GM12872 (cell line): Measurements from ENCODE around the gene RCAN3.

Experiments used
- CTCF ChIP-seq: IDR thresholded peaks from 3 replicates; pipeline ENCODE4 v1.5.1; 2011; ENCODE audit warnings: low read depth, mild to moderate bottlenecking, low read length, moderate library complexity; ENCODE audit not compliant: insufficient read depth

The RCAN3 gene

GRCh38 chr1:24526940-24527542 lies 24.4 kb downstream of the RCAN3 start:
- peak; percentile 50 for TF ChIP-seq CTCF

GRCh38 chr1:24528744-24529143 lies 26.1 kb downstream of the RCAN3 start:
- no peak for TF ChIP-seq CTCF

GRCh38 chr1:24535021-24535424 lies 32.4 kb downstream of the RCAN3 start:
- no peak for TF ChIP-seq CTCF

GRCh38 chr1:24535778-24536177 lies 33.1 kb downstream of the RCAN3 start:
- no peak for TF ChIP-seq CTCF

GRCh38 chr1:24536391-24536840 lies 33.8 kb downstream of the RCAN3 start:
- no peak for TF ChIP-seq CTCF

GRCh38 chr1:24540051-24540905 lies 37.6 kb downstream of the RCAN3 start:
- TF ChIP-seq CTCF = no peak

- TF ChIP-seq CTCF = no peak
These were observed 38.5 kb downstream of the RCAN3 start for GRCh38 chr1:24540906-24541710.
